ENCODE measurements around the gene VAV2.

The VAV2 gene

DNA sequence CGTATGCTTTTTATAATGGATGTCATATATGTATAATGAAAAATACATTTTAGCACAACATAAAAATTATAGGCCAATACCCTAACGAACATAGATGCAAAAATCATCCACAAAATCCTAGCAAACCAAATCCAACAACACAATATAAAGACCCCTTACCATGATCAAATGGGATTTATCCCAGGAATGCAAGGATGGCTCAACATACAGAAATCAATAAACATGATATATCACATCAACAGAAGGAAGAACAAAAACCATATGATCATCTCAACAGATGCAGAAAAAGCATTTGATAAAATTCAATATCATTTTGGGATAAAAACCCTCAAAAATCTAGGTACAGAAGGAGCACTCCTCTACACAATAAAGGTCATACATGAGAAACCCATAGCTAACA, 27.7 kb downstream of the VAV2 start:
- DNase-seq (ENCODE audit: low read depth): no peak
- TF ChIP-seq, protein P1, sequence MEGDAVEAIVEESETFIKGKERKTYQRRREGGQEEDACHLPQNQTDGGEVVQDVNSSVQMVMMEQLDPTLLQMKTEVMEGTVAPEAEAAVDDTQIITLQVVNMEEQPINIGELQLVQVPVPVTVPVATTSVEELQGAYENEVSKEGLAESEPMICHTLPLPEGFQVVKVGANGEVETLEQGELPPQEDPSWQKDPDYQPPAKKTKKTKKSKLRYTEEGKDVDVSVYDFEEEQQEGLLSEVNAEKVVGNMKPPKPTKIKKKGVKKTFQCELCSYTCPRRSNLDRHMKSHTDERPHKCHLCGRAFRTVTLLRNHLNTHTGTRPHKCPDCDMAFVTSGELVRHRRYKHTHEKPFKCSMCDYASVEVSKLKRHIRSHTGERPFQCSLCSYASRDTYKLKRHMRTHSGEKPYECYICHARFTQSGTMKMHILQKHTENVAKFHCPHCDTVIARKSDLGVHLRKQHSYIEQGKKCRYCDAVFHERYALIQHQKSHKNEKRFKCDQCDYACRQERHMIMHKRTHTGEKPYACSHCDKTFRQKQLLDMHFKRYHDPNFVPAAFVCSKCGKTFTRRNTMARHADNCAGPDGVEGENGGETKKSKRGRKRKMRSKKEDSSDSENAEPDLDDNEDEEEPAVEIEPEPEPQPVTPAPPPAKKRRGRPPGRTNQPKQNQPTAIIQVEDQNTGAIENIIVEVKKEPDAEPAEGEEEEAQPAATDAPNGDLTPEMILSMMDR (IDR thresholded peaks at IDR 0.05; ENCODE audit: insufficient read depth, low read depth, low read length, missing control alignments): no peak
- no peak overlapping the region for H3K4me3 ChIP-seq (ENCODE audit: low read depth, low read length)

DNA sequence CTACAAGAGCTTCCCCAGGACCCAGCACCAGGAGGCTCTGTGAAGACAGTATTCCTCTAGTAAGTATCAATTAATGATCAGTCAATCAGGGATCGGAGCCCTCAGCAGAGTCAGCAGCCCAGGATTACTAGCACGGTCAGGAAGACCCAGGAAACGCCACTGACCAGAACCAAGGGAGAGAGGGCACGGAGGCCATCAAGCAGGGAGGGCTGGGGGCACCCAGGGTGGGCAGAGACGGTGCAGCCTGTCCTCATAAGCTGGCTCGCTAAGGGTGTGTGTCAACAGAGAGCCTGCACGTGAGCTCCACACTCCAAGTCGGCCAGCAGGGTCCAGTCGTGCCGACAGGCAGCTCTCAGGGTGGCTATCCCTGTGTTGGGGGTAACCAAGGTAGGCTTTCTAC, 29.0 kb downstream of the VAV2 start:
- no peak overlapping the region for H3K4me3 ChIP-seq (ENCODE audit: low read depth, low read length)
- TF ChIP-seq, protein P1 (IDR thresholded peaks at IDR 0.05; ENCODE audit: insufficient read depth, low read depth, low read length, missing control alignments): no peak
- no peak for DNase-seq (ENCODE audit: low read depth)

DNA sequence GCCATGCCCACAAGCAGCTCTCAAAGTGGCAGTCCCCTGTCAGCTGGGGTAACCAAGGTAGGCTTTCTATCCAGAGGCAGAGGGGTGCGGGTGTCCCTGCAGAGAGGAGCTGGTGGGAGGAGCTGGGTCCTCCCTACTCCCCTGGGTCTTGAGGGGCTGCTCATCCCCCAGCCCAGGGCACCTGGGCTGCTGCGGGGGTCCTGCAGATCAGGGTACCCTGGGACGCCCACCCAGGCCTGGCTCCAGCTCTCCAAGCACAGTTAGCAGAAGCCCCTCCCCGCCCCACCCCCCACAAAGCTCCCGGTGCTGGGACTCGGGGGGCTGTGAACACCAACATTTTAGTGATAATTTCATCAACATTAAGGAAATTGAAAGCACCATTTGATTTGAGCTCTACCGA, 29.8 kb downstream of the VAV2 start:
- TF ChIP-seq, protein P1 (IDR thresholded peaks at IDR 0.05; ENCODE audit: insufficient read depth, low read depth, low read length, missing control alignments): no peak
- no peak overlapping the region; the same call in 1 of the 2 replicates for H3K4me3 ChIP-seq (ENCODE audit: low read depth, low read length)
- no peak for DNase-seq (ENCODE audit: low read depth)

DNA sequence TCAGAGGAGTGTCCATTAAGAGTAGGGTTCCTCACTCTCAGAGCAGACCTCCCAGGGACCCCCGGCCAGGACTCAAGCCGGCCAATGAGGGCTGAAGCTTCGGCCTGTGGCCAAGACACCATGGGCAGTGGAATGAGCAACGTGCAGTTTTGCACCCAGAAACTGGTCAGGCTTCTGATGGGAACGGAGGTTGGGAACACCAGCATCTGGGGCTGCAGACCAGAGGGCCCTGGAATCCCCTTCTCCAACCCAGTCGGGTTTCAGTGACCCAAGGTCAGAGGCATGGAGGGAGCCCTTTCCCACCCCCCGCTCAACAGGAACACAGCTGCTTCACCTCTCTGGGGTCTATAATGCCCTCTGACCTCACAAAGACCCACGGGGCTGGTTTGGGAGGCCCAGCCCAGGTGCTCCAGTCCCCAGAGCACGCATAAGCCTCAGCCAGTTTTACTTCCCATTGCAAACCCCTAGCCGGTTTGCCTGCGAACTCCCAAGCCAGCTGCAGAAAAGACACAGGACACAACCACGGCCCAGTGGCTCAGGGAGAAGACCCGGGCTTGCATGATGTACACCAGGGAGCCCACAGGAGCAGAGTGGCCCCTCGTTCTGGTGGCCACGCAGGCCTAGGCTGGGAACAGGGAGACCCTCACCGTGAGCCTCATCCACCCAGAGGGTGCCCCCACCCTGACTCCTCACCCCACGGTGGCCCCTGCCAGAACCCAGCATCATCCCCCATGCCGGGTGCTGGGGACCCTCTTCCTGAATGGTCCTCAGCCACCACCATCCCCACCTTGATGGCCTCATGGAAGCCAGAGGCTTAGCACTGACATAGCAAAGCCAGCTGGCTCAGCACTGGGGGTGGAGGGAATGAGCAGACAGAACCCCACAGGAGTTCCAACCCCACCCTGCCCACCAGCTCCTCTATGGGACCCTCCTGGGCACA, 30.6 kb downstream of the VAV2 start:
- H3K4me3 ChIP-seq (ENCODE audit: low read depth, low read length): peak overlapping the region; percentile 15
- peak; percentile 48 for DNase-seq (ENCODE audit: low read depth)
- TF ChIP-seq, protein P1 (IDR thresholded peaks at IDR 0.05; ENCODE audit: insufficient read depth, low read depth, low read length, missing control alignments): no peak

DNA sequence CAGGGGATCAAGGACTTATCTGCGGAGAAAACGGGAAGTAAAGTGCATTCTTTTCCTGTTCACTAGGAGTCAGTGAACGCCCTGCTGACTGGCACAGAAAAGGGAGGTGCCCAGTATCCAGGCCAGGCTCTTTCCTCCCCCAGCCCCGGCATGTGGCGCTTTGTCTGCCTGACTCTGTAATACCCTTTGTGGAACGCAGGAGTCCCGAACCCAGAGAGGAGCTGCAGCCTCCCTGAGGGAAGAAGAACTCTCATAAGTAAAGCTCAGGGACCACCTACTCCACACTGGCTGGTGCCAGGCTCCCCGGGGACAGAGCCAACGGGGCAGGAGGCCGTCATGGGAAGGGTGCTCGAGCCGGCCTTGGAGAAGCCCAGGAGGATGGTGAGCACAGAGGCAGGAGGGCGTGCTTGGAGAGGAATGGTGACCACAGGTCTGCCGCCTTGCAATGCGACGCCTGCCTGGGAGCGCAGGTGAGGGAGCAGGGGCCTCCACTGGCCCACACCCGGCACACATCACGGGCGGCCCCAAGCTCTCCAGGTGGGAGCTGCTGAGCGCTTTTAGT, 31.5 kb downstream of the VAV2 start:
- TF ChIP-seq, protein P1 (IDR thresholded peaks at IDR 0.05; ENCODE audit: insufficient read depth, low read depth, low read length, missing control alignments): no peak
- H3K4me3 ChIP-seq (ENCODE audit: low read depth, low read length): peak overlapping the region; percentile 3

DNA sequence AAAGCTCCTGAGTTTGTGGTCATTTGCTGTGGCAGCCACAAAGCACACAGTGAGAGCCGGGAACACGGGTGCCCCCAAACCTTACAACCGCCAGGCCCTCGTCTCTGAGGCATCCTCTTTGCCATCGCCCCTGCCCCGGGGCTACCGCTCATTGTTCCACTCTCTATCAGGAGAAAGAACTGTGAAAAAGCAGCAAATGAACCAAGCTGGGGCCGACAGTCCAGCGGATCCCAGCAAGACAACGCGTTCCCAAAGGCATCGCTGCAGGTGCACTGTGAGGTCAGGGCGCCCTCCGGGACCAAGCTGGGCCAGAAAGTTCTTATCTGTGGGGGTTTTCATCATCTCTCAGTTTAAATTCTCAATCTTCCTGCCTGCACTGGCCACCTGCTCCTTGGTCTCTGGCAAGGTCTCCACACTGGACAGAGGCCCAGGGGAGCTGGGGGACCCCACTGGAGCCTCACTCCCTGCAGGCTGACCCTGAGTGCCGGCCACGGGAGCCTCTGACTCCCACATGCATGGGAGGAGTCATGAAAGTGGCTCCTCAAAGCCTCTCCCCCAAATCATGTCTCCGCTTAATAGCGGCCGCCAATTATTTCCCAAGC, 32.1 kb downstream of the VAV2 start:
- TF ChIP-seq, protein P1 (IDR thresholded peaks at IDR 0.05; ENCODE audit: insufficient read depth, low read depth, low read length, missing control alignments): no peak
- peak overlapping the region; percentile 55 for H3K4me3 ChIP-seq (ENCODE audit: low read depth, low read length)
- DNase-seq (ENCODE audit: low read depth): no peak

More for the DNA sequence above, 31.5 kb downstream of the VAV2 start:
- no peak for DNase-seq (ENCODE audit: low read depth)
